IPS DF 19.7 (cell line): ENCODE results near the gene LYPLAL1.

Source experiments
- DNase-seq: peaks from one replicate; pipeline ENCODE4 v3.0.0-alpha.2; 2013; ENCODE audit warnings: low read depth, low spot score

Gene LYPLAL1

DNA sequence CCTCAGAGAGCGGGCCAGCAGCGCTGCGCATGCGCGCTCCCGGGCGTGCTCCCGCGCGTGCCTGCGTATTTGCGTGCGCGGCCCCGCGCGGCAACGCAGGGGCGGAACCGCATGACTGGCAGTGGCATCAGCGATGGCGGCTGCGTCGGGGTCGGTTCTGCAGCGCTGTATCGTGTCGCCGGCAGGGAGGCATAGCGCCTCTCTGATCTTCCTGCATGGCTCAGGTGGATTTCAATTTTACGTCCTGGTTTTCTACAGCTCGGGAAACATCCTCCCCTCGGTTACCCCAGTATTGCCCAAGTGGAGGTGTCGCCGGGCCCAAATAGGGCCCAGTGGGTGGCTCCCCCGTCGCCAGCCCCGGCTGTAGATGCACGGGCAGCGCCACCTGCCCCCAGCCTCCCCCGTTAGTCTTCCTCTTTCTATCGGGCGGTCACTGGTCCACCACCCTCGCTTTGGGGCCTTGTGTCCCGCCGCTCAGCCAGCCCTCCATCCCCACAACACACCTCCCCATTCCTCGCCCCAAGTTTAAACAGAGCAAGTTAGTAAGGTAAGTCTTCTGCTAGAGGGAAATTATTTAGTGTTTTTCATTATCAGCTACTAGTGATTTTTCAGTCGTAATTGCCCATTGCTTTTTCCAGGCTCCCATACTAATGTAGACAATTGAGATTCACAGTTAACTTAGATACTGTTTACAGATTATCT, at the start of gene LYPLAL1:
LYPLAL1 (plus strand) TSS at position 121 of the 702 bp plus-strand sequence; CDS start at position 134, 13 bp downstream.
- DNase-seq, result no peak

DNA sequence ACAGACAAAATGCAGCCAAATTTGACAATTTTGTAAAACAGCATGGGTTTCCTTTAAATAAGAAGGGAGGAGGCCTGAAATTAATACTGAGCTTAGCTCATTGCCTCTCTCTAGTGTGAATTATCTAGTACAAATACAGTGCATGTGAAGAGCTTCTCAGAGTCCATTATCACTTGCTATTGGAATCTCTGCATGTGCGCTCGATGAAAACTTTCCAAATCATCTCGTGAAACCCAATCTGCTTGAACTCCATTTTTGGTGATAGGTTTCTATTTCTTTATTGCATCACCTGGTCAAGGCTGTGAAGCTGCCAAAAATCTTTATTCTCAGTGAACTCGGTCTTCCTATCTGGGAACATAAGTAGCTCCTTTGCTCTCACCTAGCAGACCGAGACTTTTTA, 49.5 kb upstream of the LYPLAL1 start:
- no peak for DNase-seq

DNA sequence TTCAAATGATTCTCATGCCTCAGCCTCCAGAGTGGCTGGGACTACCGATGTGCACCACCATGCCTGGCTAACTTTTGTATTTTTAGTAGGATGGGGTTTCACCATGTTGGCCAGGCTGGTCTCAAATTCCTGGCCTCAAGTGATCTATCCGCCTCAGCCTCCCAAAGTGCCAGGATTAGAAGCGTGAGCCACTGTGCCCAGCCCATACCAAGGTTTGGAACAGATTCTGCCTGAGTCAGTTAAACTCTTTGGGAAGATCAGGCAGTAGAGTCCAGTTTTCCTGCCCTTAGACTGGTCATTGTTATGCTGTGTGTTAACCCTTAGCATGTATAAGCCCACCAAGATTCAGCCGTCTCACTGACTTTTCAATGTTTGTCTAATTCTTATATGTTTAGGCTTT, 48.3 kb upstream of the LYPLAL1 start:
- no peak for DNase-seq

DNA sequence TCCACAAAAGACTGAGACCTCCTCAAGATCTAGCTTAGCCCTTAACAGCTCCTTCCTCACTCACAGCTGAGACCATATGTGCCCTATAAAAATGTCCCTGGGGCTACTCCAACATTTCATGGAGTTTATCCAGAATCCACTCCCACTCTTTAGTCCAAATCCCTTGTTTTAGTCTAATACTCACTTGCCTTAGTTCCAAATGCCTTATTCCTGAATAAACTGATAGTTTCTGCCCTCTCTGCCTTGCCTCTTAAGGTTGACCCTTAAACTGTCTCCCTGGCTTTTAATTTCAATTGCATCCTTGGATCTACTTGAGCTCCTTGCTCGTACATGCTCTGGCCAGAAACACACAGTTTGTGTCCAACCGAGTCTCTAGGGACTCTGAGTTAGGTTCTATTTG, 47.3 kb upstream of the LYPLAL1 start:
- DNase-seq, result no peak

DNA sequence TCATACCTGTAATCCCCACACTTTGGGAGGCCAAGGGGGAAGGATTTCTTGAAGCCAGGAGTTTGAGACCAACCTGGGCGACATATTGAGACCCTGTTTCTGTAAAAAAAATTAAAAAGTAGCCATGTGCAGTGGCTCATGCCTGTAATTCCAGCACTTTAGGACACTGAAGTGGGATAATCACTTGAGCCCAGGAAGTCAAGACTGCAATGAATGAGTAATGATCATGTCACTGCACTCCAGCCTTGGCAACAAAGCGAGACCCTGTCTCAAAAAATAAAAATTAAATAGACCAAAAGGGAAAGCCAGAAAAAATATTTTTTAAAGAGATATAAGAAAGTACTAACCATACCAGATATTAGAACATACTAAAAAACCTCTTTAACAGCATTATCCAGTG, 44.7 kb upstream of the LYPLAL1 start:
- DNase-seq, result no peak

DNA sequence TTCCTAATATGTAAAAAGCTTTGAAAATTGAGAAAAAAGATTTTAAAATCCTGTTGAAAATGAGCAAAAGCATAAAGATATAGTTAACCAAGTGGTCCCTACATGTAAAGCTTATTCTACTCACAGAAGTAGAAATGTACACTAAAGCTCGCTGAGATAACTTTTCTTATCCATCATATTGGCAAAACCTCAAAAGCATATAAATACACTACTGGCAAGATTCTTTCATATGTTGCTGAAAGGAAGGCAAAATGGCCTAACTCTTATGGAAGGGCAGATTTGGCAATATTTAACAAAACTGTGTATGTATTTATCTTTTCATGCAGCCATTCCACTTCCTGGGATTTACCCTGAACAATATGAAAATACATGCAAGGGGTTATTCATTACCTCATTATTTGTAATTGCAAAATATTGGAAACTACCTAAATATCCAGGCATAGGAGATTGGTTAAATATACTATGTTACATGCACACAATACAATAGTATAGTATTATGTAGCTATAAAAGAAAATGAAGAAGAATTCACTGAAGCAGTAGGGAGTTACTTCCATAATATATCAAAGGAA, 43.2 kb upstream of the LYPLAL1 start:
- no peak for DNase-seq

DNA sequence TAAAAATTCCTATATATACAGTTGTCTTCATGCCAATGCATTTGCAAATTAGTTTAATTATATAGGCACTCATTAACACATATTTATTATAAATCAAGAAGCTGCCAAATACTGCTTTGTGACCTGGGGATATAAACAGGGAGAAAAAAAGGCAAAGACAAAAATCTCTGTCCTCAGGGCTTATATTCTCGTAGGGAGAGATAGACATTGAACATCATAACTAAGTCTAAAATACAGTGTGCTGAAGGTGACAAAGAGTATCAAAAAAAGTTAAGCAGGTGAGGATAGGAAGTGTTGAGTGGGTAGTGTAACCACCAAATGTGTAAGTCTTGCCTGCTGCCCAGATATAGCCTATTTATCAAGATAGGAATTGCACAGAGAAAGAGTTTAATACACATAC, 40.7 kb upstream of the LYPLAL1 start:
- no peak for DNase-seq

DNA sequence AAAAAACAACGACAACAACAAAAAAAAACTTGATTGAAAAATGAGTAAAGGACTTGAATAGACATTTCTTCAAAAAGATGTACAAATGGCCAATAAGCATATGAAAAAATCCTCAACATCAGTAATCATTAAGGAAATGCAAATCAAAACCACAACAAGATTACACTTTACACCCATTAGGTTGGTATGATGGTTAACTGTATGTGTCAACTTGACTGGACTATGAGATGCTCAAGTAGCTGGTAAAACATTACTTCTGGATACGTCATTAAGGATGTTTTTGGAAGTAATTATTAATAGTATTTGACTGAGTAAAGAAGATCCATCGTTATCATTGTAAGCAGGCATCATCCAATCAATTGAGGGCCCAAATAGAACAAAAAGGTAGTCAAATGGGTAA, 34.9 kb upstream of the LYPLAL1 start:
- DNase-seq, result no peak

DNA sequence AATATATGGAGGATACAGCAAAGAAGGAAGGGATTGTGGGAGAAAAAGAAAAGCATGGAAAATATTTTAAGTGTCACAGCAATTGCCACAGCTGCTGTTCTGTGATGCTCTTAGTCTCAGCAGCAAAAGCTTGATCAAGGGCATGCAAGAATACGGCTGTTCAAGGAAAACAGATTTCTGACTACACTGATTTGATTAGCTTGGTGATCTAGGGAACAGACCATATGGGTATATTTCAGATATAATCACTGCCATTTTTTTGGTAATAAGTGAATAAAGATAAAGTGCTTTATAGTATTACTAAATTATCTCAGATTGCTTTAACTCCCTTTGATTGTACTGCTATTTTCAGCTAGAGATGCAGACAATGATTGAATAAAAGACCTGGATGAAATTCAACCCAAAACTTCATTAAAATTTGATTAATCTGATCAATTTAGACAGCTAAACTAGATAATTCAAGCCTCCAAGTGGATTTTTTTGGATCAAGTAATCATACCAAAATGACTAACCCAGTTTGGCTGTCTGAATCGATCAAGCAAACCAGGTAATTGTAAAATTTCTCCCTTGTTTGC, 33.3 kb upstream of the LYPLAL1 start:
- DNase-seq, result no peak

DNA sequence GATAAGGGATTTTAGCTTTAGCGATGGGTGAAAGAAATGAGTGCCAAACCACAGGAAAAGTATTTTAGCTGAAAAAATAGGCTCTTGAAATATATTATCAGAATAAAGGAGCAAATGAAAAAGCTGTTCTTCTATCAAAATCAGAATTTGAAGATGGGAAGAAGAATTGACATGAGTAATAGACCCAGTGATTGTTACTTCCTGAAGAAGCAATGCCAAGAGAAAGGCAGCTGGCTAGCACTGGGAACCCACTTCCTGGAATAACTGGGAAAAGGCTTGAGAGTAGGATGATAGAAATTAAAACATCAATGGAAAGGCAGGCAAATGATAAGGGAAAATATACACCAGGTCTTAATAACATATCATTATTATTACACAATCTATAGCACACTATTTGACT, 29.9 kb upstream of the LYPLAL1 start:
- no peak for DNase-seq

DNA sequence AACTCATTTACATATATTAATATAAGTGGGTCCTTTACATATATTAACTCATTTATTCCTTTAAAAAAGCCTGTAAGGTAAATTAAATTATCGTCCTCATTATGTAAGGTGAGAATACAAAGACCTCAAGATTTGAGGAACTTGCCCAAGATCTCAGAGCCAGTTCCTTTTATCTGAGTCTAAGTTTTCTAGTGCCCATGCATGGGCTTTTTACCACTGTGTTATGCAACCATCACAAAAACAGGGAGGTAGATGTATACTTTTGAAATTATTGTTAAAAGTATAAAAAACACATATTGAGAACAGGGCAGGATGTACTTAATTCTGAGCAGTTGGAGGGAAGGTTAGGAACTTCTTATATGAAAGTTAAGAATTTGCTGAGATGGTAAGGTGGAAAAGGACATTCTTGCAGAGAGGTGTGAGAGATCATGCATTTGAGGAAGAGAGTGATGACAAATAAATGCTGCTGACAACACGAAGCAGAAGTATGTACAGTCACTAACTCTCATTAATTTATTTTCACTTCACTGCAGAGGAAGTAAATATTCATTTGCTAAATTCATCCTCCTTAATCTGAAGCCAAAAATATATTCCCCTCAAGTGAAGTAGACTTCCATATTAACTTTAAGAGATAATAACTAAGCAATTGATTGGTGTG, 28.9 kb upstream of the LYPLAL1 start:
- no peak for DNase-seq

DNA sequence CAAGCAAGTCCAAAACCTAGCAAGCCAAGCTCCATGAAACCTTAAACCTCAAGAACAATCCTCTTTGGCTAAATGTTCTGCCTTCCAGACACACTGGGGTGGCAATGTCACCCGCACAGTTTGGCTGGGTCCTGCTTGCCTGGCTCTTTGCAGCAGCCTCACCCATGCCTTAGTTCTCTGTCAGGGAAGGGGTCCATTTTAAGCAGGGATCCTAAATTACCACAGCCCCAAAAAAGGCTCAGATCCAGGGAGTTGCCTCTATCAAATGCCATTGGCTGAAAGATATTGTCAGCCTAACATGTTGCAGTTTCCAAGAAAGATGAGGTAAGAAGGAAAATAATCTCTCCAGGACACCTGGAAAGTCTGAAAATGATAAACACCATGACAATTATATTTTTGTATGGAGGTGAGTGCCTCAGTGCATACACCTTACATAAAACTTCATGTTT, 26.1 kb upstream of the LYPLAL1 start:
- DNase-seq, result no peak

DNA sequence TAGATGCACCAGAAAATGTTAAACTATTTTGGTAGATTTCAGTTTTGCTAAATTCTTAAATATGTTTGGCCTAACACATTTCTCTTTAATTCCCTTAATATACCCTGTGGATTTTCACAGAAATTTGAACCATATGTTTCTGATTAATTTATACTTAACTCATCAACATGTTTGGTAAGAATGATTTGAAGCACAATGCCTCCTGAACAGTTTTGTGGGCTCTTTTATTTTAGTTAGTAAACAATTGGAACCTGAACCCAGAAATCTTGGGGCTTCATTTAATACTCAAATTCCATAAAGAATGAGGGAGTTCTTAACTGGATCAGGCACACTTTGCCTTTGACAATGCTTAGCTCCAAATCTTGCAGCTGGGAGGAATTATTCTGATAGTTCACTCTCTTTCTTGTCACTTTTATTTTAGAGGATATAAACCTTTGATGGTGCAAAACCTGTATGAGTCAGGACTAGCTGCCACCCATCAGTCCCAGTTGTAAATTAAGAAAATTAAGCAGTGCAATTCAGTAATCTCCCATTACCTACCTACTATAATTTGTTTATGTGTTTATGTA, 24.6 kb upstream of the LYPLAL1 start:
- no peak for DNase-seq

DNA sequence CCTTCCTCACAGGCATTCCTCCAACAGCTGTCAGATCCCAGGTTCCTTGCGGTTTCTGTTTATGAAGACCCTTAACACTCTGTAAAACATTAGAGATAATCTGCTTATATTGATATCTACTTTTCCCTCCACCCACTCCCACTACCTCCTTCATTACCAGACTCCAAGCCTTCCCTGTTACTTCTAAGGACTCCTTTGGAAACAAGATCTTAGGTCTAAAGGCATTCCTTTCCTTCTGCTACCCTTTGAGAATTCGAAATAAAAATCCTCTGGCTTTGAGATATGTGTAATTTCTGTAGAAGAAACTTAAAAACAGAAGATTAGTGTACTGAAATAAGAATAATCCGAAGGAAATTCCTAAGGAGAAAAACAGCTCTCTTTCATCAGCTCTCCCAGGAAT, 23.7 kb upstream of the LYPLAL1 start:
- DNase-seq, result no peak

DNA sequence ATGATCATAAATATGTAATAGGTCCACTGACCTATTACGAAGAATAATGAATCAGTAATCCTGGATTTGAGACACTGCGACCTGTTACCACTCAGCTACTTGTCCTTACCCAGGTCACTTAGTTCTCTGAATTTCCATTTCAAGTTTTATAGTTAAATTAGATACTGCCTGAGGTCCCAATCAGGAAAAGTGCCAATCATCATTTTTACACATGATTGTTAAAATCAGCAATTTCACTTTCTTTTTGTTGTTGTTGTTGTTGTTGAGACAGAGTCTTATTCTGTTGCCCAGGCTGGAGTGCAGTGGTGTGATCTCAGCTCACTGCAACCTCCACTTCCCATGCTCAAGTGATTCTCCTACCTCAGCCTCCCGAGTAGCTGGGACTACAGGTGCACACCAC, 22.8 kb upstream of the LYPLAL1 start:
- no peak for DNase-seq

DNA sequence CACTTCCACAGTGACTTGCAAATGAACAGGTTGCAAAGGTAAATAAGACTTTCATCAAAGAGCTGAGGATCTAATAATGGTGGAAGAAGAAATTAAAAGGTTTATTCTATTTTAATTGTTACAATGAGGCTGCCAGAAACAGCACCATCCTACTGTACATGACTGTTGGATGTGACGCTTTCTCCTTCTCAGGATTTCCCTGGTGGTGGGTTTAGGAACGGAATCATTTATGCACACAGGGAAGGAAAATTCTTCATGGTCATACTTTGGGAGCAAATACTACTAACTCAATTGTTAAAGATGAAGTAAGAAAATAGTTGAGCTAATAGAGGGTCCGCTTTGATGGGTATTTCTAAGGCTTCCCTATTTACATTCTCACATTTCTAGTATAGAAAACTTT, 22.2 kb upstream of the LYPLAL1 start:
- no peak for DNase-seq

DNA sequence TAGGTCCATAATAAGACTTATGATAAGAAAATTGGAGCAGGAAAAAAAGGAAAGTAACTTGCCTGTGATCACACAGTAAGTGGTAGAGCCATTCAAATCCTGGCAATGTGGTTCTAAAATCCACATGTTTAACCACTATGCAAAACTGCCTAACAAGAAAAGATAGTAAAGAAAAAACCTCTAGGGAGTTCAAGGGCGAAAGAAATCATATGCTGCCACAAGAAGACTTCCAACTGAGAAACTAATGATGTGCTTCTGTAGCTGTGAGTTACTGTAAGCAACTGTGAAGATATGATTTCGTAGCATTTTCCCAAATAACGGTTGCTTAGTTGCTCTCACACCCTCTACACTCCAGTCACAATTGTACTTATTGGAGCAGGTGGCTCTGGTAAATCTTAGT, 20.9 kb upstream of the LYPLAL1 start:
- DNase-seq, result no peak

DNA sequence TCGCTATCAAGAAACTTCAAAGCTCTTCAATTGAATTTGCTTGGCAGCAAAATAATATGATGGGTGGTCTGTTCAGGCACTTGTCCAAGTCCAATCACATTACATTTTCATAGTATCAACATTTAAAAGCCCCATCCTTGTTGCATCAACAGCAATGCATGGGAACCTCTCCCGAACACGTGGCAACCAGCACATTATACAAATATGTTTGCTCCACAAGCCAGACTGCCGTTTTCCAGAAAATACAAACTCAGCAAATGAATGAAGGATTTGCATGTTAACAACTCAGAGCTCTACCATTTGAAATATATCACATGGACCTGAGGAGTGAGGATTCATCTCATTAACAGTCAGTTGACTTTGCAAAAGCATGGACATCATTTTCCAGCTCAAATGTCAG, 20.0 kb upstream of the LYPLAL1 start:
- no peak for DNase-seq

DNA sequence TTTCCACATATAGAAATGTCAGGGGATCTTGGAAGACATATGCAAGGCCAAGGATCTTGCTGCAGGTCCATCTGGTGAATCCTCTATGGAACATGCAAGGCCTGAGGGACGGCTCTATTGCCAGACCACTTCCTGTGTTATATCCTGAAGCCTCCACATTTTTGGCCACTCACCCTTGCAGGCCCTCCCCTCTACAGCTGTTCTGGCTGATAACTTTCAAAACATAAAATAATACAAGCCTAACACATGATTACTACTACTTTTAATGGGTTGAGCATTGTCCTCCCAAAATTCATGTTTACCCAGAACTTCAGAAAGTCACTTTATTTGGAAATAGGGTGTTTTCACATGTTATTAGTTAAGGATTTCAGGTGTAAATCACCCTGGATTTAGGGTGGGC, 18.5 kb upstream of the LYPLAL1 start:
- no peak for DNase-seq

DNA sequence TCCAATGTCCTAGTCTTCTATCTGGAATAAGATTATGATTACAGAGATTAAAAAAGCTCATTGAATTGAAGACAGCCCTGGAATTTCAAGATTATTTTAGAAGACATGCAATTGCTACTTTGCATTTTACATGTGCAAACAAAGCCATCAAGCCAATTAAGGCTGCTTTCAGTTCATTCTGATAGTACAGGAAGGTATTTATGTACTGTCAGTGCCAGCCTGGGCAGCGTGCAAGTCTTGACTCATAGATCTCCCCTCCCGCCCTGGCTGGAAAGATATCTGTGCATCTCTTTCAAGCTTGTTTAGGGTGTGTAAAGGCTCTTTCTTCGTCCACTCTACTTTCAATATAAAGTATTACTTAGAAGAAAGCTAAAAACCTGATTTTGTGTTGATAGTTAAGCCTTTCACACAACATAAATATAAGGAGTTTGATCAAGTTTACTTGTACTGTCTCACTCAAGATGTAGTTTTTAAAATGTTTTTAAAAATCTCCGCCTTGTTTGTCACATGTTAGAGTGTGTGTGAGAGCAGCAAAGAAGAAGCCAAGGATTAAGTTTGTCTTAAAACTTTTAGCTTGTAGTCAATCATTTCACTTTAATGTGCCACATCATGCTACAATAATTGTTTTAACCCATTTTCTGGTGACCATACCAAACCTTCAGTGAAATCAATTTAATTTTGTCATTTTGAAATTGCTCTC, 13.6 kb upstream of the LYPLAL1 start:
- DNase-seq, result no peak

DNA sequence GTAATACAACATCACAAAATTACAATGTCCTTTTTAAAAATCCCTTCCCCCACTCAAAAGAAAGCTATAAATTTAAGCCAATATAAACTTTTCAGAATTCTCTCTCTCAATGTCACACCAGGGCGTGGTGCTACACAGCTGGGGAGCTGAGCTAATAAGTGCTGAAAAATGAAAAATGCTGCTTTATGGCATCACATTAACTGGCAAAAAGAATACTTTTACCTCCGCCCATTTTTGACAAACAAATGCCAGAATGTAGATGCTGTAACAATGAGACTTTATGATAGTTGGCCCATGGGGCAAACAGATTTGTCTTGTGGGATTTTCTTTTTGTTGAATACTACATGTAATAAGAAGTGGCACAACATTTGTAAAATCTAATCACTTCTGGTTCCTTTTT, 12.7 kb upstream of the LYPLAL1 start:
- DNase-seq, result no peak

DNA sequence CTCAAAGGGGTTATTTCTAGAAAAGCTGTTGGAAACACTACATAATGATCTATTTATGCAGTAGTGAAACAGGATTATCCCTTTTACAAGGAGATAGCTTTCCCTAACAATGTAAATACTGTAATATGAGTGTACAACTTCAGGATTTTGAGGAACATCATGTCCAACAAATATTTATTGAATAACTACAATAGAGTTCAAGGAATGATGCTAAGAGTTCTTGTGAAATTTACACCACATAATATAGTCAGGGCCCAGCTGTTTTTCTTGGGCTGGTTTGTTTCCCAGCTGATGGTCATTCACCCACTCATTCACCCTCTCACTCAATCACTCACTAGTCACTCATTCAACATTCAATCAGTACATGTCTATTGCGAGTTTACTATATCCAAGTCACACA, 12.3 kb upstream of the LYPLAL1 start:
- no peak for DNase-seq
